Measurements from ENCODE around the gene C18orf32. TPM values are rescaled to one million over a fixed set of nuclear protein-coding genes. Genes with fewer than 3 reads are reported as not detected.
A peak's percentile ranks its signal among the peaks of the same experiment; 100 is the strongest.

C18orf32 gene
- total and polyA plus RNA-seq, 2 of the 8 experiments (the other 6 are each of a cell fraction or from before 2014, with no cell fraction given), result 17.3 to 20.1 TPM

GRCh38 chr18:49464718-49465598 lies 22.1 kb downstream of the C18orf32 start (continued):
- TF ChIP-seq MAFK (IDR thresholded peaks at IDR 0.05; ENCODE audit: low read depth, low read length) (0 out of 2 replicates have a peak, but pooled peaks have one; percentile 9), NANOG (IDR thresholded peaks at IDR 0.05; ENCODE audit: insufficient read depth, low read depth, low read length, poor library complexity, severe bottlenecking) (peak; percentile 73), CEBPB (IDR thresholded peaks at IDR 0.05; ENCODE audit: low read depth, low read length) (0 out of 2 replicates have a peak, but pooled peaks have one; percentile 3), TEAD4 (IDR thresholded peaks at IDR 0.05; ENCODE audit: low read depth, low read length) (peak; percentile 92), SIN3A (conservative IDR thresholded peaks at IDR 0.05 in 1 of 2, IDR thresholded peaks at IDR 0.05 in 1 of 2; ENCODE audit: low read depth in 1 of 2, low read length in 2 of 2) (peak; percentile 72 to 91; a peak in 2 of 4 replicates), PHF8 (conservative IDR thresholded peaks at IDR 0.05; ENCODE audit: low read depth, low read length) (no peak), ASH2L (IDR thresholded peaks at IDR 0.05; ENCODE audit: low read length) (peak; percentile 33), KDM5A (IDR thresholded peaks at IDR 0.05; ENCODE audit: low read length) (no peak), HDAC2 (IDR thresholded peaks at IDR 0.05; ENCODE audit: borderline replicate concordance in 1 of 2, low read depth in 2 of 2, low read length in 2 of 2) (peak; percentile 68 to 86; a peak in 1 of 4 replicates)
